ENCODE data around the gene PROM2.

GRCh38 chr2:95337829-95338228 is 63.6 kb downstream of the PROM2 start:
- TF ChIP-seq MTA2 (IDR thresholded peaks at IDR 0.05; ENCODE audit: low read depth) (no peak), SP1 (IDR thresholded peaks at IDR 0.05; ENCODE audit: low read depth, low read length) (no peak), CHD1 (IDR thresholded peaks at IDR 0.05; ENCODE audit: low read depth, low read length) (no peak)
- TF ChIP-seq, protein P1, sequence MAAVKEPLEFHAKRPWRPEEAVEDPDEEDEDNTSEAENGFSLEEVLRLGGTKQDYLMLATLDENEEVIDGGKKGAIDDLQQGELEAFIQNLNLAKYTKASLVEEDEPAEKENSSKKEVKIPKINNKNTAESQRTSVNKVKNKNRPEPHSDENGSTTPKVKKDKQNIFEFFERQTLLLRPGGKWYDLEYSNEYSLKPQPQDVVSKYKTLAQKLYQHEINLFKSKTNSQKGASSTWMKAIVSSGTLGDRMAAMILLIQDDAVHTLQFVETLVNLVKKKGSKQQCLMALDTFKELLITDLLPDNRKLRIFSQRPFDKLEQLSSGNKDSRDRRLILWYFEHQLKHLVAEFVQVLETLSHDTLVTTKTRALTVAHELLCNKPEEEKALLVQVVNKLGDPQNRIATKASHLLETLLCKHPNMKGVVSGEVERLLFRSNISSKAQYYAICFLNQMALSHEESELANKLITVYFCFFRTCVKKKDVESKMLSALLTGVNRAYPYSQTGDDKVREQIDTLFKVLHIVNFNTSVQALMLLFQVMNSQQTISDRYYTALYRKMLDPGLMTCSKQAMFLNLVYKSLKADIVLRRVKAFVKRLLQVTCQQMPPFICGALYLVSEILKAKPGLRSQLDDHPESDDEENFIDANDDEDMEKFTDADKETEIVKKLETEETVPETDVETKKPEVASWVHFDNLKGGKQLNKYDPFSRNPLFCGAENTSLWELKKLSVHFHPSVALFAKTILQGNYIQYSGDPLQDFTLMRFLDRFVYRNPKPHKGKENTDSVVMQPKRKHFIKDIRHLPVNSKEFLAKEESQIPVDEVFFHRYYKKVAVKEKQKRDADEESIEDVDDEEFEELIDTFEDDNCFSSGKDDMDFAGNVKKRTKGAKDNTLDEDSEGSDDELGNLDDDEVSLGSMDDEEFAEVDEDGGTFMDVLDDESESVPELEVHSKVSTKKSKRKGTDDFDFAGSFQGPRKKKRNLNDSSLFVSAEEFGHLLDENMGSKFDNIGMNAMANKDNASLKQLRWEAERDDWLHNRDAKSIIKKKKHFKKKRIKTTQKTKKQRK (IDR thresholded peaks at IDR 0.05; ENCODE audit: low read depth, low read length), result no peak
